D721Med (cell line): ENCODE measurements around the gene POMGNT2.
"Not testable (repeated sequence)": the region's sequence is repeated elsewhere in the genome, so short reads cannot be mapped to it uniquely, and the experiment has no call there.

ENCODE experiments used
- DNase-seq: peaks from one replicate; pipeline ENCODE4 v3.0.0; 2011; ENCODE audit warnings: low spot score; ENCODE audit not compliant: insufficient read length
- FAIRE-seq: peaks from 2 replicates; lab custom pipeline; 2011; peaks lifted over from hg19 to GRCh38; lab: Jason Lieb, UNC
- CTCF ChIP-seq: IDR thresholded peaks from 2 replicates; pipeline ENCODE4 v1.5.1; 2012; ENCODE audit warnings: mild to moderate bottlenecking, control low read depth; ENCODE audit not compliant: insufficient read depth; ENCODE audit errors: missing control alignments

Gene POMGNT2

GRCh38 chr3:43073116-43073835 is 32.6 kb downstream of the POMGNT2 start:
- FAIRE-seq (no peak), DNase-seq (no peak)

GRCh38 chr3:43072361-43072760 is 33.5 kb downstream of the POMGNT2 start:
- DNase-seq (no peak), FAIRE-seq (no peak)
- no peak for TF ChIP-seq CTCF

More at GRCh38 chr3:43073116-43073835, 32.6 kb downstream of the POMGNT2 start:
- TF ChIP-seq CTCF, result no peak

- DNase-seq (no peak), FAIRE-seq (no peak)
- TF ChIP-seq CTCF, result peak; percentile 26
Measured at GRCh38 chr3:43071313-43071893, 34.5 kb downstream of the POMGNT2 start.

- not testable (repeated sequence) for DNase-seq
Measured at GRCh38 chr3:43070670-43071069, 35.2 kb downstream of the POMGNT2 start.

GRCh38 chr3:43063114-43063513 is 42.8 kb downstream of the POMGNT2 start:
- no peak for FAIRE-seq
- no peak for TF ChIP-seq CTCF
- no peak for DNase-seq

More at GRCh38 chr3:43070670-43071069, 35.2 kb downstream of the POMGNT2 start:
- not testable (repeated sequence) for FAIRE-seq

- DNase-seq, result no peak
- FAIRE-seq, result no peak
- no peak for TF ChIP-seq CTCF
Measured at GRCh38 chr3:43062564-43063040, 43.3 kb downstream of the POMGNT2 start.

GRCh38 chr3:43062040-43062563 is 43.8 kb downstream of the POMGNT2 start:
- no peak for TF ChIP-seq CTCF
- FAIRE-seq, result no peak
- DNase-seq, result no peak
